Breast epithelium (tissue), 4 donors: ENCODE data around the gene RBM8A. TPM values are rescaled to one million over a fixed set of nuclear protein-coding genes. Genes with fewer than 3 reads are reported as not detected.

ENCODE experiments used
- DNase-seq, 2 donors: peaks; one replicate each; pipeline ENCODE4 v3.0.0-alpha.2; 2019; ENCODE audit warnings: low spot score in 2 of 2
- H3K27ac ChIP-seq, 2 donors: fragments of 200-600 bp; sonication (generic) in 1 of 2; one replicate each; pipeline ENCODE4 v1.5.1; 2016 to 2019; ENCODE audit warnings: mild to moderate bottlenecking in 1 of 2
- H3K27me3 ChIP-seq, 2 donors: fragments of 200-600 bp; sonication (generic) in 1 of 2; one replicate each; pipeline versions ENCODE4 v1.5.1 to v1.6.0; 2017 to 2019; ENCODE audit warnings: control low read depth in 1 of 2, mild to moderate bottlenecking in 1 of 2
- H3K36me3 ChIP-seq: fragments of 200-600 bp; one replicate; pipeline ENCODE4 v1.5.1; 2019
- H3K4me1 ChIP-seq, 2 donors: fragments of 200-600 bp; sonication (generic); one replicate each; pipeline ENCODE4 v1.5.1; 2016 to 2019; ENCODE audit warnings: control low read depth in 1 of 2
- H3K4me3 ChIP-seq, 3 donors: fragments of 200-600 bp; sonication (generic); 1 replicate in 2 of 3; 2 replicates in 1 of 3; pipeline ENCODE4 v1.5.1; 2016 to 2019; ENCODE audit warnings: mild to moderate bottlenecking in 3 of 3, moderate library complexity in 2 of 3
- H3K9me3 ChIP-seq, 2 donors: fragments of 200-600 bp; sonication (generic) in 1 of 2; one replicate each; pipeline ENCODE4 v1.5.1; 2016 to 2019; ENCODE audit warnings: control low read depth in 1 of 2
- CTCF ChIP-seq, 3 donors: fragments of 450-650 bp; IDR thresholded peaks; one replicate each; pipeline ENCODE4 v1.5.1; 2016 to 2017; ENCODE audit warnings: antibody characterized with exemption in 3 of 3, mild to moderate bottlenecking in 3 of 3, moderate library complexity in 3 of 3
- POLR2A ChIP-seq: fragments of 450-650 bp; IDR thresholded peaks from one replicate; pipeline ENCODE4 v1.6.1; 2016; ENCODE audit warnings: antibody characterized with exemption, mild to moderate bottlenecking, moderate library complexity
- POLR2AphosphoS5 ChIP-seq, 3 donors: sonication (generic); formaldehyde crosslinking; IDR thresholded peaks; one replicate each; pipeline ENCODE4 v1.6.1; 2017; ENCODE audit warnings: antibody characterized with exemption in 3 of 3
- intact Hi-C: fragments of 100-400 bp; cut with DNase I; formaldehyde crosslinking; loops from one replicate; pipeline ENCODE4 v1.15.1; 2023; ENCODE audit warnings: low total_unique reads
- total RNA-seq, 3 donors: library from RNA; depleted of rRNA; stranded (reverse); fragments of >200 nt; gene quantifications; one replicate each; pipeline ENCODE4 v1.1.0, GENCODE V29; 2016

The RBM8A gene
- total RNA-seq, 3 donors from 2014 or later: 115 to 137 (median 128) TPM

- no peaks in the 10 kb centered on the region for H3K4me1 ChIP-seq
- no peak overlapping the region for H3K27ac ChIP-seq
- DNase-seq: no peak
- H3K4me3 ChIP-seq: no peak overlapping the region
- TF ChIP-seq POLR2A (no peak), POLR2AphosphoS5 (IDR thresholded peaks at IDR 0.05) (no peak), CTCF (IDR thresholded peaks at IDR 0.05) (no peak)
- no peaks in the 10 kb centered on the region for H3K9me3 ChIP-seq
- H3K36me3 ChIP-seq: no peaks in the 10 kb centered on the region
- intact Hi-C loops: no loop called here
- H3K27me3 ChIP-seq: no peaks in the 10 kb centered on the region
Observed at GRCh38 chr1:145951526-145951925, 24.2 kb upstream of the RBM8A start.

- H3K36me3 ChIP-seq: no peaks in the 10 kb centered on the region
- no peak for DNase-seq
- no peak for TF ChIP-seq POLR2A
- TF ChIP-seq POLR2AphosphoS5 (IDR thresholded peaks at IDR 0.05): no peak
- TF ChIP-seq CTCF (IDR thresholded peaks at IDR 0.05): no peak
- no peaks in the 10 kb centered on the region for H3K4me1 ChIP-seq
- intact Hi-C loops: no loop called here
- peak overlapping the region in 1 of 2 donors; percentile 41 for H3K27ac ChIP-seq
- no peaks in the 10 kb centered on the region for H3K9me3 ChIP-seq
- H3K27me3 ChIP-seq: no peaks in the 10 kb centered on the region
- H3K4me3 ChIP-seq: no peak overlapping the region
Observed at GRCh38 chr1:145949219-145949618, 21.9 kb upstream of the RBM8A start.

DNA sequence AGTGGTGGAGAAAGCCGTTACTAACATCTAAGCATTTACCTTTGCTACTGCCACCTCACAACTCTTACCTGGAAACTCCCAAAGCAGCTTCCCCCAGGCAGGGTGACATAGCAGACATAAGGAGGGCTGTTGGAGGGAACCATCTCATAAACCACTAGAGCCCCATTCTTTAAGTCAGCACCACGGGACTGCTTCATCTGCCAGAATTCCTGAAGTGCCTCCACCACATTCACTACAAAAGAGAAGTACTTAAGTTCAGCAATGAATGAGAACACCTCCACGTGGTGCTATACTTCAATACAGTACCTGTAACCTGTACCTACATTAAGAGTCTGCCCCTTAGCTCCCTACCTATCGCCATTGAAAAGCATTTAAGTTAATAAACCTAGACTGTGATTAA is 20.3 kb upstream of the RBM8A start:
- Histone ChIP-seq H3K27ac (no peak overlapping the region), H3K9me3 (no peaks in the 10 kb centered on the region), H3K4me1 (no peaks in the 10 kb centered on the region), H3K27me3 (no peaks in the 10 kb centered on the region), H3K4me3 (no peak overlapping the region), H3K36me3 (no peaks in the 10 kb centered on the region)
- DNase-seq: no peak
- TF ChIP-seq POLR2A (no peak), POLR2AphosphoS5 (IDR thresholded peaks at IDR 0.05) (no peak), CTCF (IDR thresholded peaks at IDR 0.05) (no peak)
- intact Hi-C loops: no loop called here

GRCh38 chr1:145946477-145946986 is 19.2 kb upstream of the RBM8A start:
- no peak overlapping the region for H3K4me3 ChIP-seq
- TF ChIP-seq POLR2AphosphoS5 (IDR thresholded peaks at IDR 0.05): no peak
- DNase-seq: no peak
- no peaks in the 10 kb centered on the region for H3K36me3 ChIP-seq
- H3K27ac ChIP-seq: no peak overlapping the region
- H3K27me3 ChIP-seq: no peaks in the 10 kb centered on the region
- intact Hi-C loops: no loop called here
- H3K4me1 ChIP-seq: no peaks in the 10 kb centered on the region
- H3K9me3 ChIP-seq: no peaks in the 10 kb centered on the region

DNA sequence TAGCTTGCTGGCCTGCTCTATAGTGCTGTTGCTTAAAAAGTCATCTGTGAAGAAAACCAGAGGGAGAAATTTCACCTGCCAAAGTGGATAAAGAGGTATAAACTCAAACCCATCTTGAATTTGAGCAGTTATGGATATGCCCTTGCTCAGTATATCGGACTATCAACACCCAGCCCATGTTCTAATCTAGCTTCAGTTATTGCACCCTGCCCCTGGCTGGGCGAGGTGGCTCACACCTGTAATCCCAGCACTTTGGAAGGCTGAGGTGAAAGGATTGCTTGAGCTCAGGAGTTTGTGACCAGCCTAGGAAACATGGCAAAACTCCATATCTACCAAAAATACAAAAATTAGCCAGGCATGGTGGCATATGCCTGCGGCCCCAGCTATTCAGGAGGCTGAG is 17.2 kb upstream of the RBM8A start:
- TF ChIP-seq POLR2AphosphoS5 (IDR thresholded peaks at IDR 0.05) (no peak), POLR2A (no peak), CTCF (IDR thresholded peaks at IDR 0.05) (no peak)
- no peaks in the 10 kb centered on the region for H3K9me3 ChIP-seq
- H3K36me3 ChIP-seq: no peaks in the 10 kb centered on the region
- H3K27me3 ChIP-seq: no peaks in the 10 kb centered on the region
- DNase-seq: no peak
- H3K4me1 ChIP-seq: no peaks in the 10 kb centered on the region
- no peak overlapping the region for H3K4me3 ChIP-seq
- intact Hi-C loops: no loop called here
- no peak overlapping the region for H3K27ac ChIP-seq

- intact Hi-C loops: no loop called here
- Histone ChIP-seq H3K36me3 (no peaks in the 10 kb centered on the region), H3K27me3 (no peaks in the 10 kb centered on the region), H3K9me3 (no peaks in the 10 kb centered on the region), H3K4me1 (no peaks in the 10 kb centered on the region), H3K4me3 (peak overlapping the region in 1 of 3 donors; percentile 8), H3K27ac (peak overlapping the region; percentile 1 to 45)
- no peak for DNase-seq
- TF ChIP-seq CTCF (IDR thresholded peaks at IDR 0.05): no peak
- TF ChIP-seq POLR2AphosphoS5 (IDR thresholded peaks at IDR 0.05): no peak
- no peak for TF ChIP-seq POLR2A
Observed at GRCh38 chr1:145942871-145943270, 15.6 kb upstream of the RBM8A start.
